ENCODE measurements around the gene LMAN1.

The LMAN1 gene

GRCh38 chr18:59360381-59360780 lies 1.3 kb upstream of the LMAN1 start:
- ATAC-seq (no peak), DNase-seq (no peak)

GRCh38 chr18:59359576-59359952 lies 499 bp upstream of the LMAN1 start:
- ATAC-seq (peak; percentile 2), DNase-seq (no peak)

GRCh38 chr18:59358414-59358711 lies 702 bp downstream of the LMAN1 start:
- no peak for DNase-seq
- no peak for ATAC-seq

- ATAC-seq (no peak), DNase-seq (no peak)
Observed at GRCh38 chr18:59357928-59358327, 1.1 kb downstream of the LMAN1 start.

- DNase-seq (no peak), ATAC-seq (no peak)
Observed at GRCh38 chr18:59354731-59355130, 4.3 kb downstream of the LMAN1 start.

- DNase-seq (no peak), ATAC-seq (no peak)
Observed at GRCh38 chr18:59353079-59353680, 5.9 kb downstream of the LMAN1 start.

- no peak for ATAC-seq
Observed at GRCh38 chr18:59352250-59352855, 6.7 kb downstream of the LMAN1 start.

GRCh38 chr18:59345556-59345955 lies 13.5 kb downstream of the LMAN1 start:
- ATAC-seq = no peak

More at GRCh38 chr18:59352250-59352855, 6.7 kb downstream of the LMAN1 start:
- no peak for DNase-seq

GRCh38 chr18:59344996-59345395 lies 14.1 kb downstream of the LMAN1 start:
- DNase-seq = no peak
- ATAC-seq = no peak

More at GRCh38 chr18:59345556-59345955, 13.5 kb downstream of the LMAN1 start:
- DNase-seq = no peak

GRCh38 chr18:59343926-59344325 lies 15.1 kb downstream of the LMAN1 start:
- ATAC-seq (no peak), DNase-seq (no peak)

- DNase-seq = no peak
- ATAC-seq = peak; percentile 85
Observed at GRCh38 chr18:59340817-59341216, 18.2 kb downstream of the LMAN1 start.

- ATAC-seq (no peak), DNase-seq (no peak)
Observed at GRCh38 chr18:59340312-59340711, 18.8 kb downstream of the LMAN1 start.

- ATAC-seq = no peak
- no peak for DNase-seq
Observed at GRCh38 chr18:59332986-59333385, 26.1 kb downstream of the LMAN1 start.

- DNase-seq (no peak), ATAC-seq (no peak)
Observed at GRCh38 chr18:59328683-59329082, 30.4 kb downstream of the LMAN1 start.

GRCh38 chr18:59325965-59326364 lies 33.1 kb downstream of the LMAN1 start:
- DNase-seq (no peak), ATAC-seq (no peak)

GRCh38 chr18:59324623-59324971 lies 34.5 kb downstream of the LMAN1 start:
- ATAC-seq (no peak), DNase-seq (no peak)

GRCh38 chr18:59323931-59324622 lies 35.0 kb downstream of the LMAN1 start:
- ATAC-seq (no peak), DNase-seq (no peak)

- ATAC-seq (no peak), DNase-seq (no peak)
Observed at GRCh38 chr18:59318460-59319050, 40.5 kb downstream of the LMAN1 start, which contains the start of gene CPLX4. CPLX4 (minus strand) TSS chr18:59318649; CDS start chr18:59318462, 187 bp downstream.

GRCh38 chr18:59311631-59312030 lies 47.4 kb downstream of the LMAN1 start:
- no peak for DNase-seq
- ATAC-seq = no peak

- ATAC-seq (no peak), DNase-seq (no peak)
Observed at GRCh38 chr18:59308938-59309260, 50.2 kb downstream of the LMAN1 start.

GRCh38 chr18:59308248-59308937 lies 50.7 kb downstream of the LMAN1 start:
- ATAC-seq (peak; percentile 85), DNase-seq (peak; percentile 83)

GRCh38 chr18:59306640-59307039 lies 52.4 kb downstream of the LMAN1 start:
- ATAC-seq = no peak
- no peak for DNase-seq

GRCh38 chr18:59305295-59305694 lies 53.8 kb downstream of the LMAN1 start:
- ATAC-seq (no peak), DNase-seq (no peak)
